GM19372 (cell line): ENCODE measurements around the gene EPHA4.
"Not testable (repeated sequence)": the region's sequence is repeated elsewhere in the genome, so short reads cannot be mapped to it uniquely, and the experiment has no call there.

Experiments used
- ATAC-seq: cut with Tn5 transposase; IDR thresholded peaks from one replicate; pipeline ENCODE4 v1.9.1; 2021; ENCODE audit warnings: mild to moderate bottlenecking, low read depth, moderate library complexity; ENCODE audit not compliant: unreplicated experiment

EPHA4 gene

DNA sequence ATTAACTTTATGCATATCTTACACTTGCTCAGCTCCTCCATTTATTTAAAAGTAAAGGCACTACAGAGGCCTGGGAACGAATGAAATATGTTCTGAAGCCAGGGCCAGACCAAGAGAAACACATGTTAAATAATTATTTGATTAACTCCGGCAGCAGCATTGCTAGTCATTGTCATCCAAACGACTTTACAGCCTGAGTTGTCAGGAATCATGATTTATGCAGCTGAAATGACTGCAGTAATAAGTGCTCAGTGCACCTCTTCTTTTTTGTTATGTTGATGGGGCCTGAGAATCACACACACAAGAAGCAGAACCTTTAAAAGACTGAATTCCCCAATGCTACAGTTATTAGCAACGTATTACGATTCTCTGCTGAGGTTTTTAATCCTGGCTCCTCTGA, 58.9 kb downstream of the EPHA4 start:
- no peak for ATAC-seq

DNA sequence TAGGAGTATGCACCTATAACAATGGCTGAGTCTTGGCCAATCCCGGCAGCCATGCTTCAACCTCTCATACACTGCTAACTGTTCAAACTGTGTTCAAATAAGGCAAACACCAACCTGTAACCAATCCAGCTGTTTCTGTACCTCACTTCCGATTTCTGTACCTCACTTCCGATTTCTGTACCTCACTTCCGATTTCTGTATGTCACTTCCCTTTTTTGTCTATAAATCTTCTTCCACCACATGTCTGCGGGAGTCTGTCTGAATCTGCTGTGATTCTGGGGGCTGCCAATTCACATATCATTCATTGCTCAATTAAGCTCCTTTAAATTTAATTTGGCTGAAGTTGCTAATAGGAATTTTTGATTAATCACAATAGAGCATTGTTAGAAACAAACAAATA, 60.8 kb downstream of the EPHA4 start:
- ATAC-seq, result not testable (repeated sequence)

- ATAC-seq, result no peak
Observed at GRCh38 chr2:221506469-221506868, 65.6 kb downstream of the EPHA4 start.

DNA sequence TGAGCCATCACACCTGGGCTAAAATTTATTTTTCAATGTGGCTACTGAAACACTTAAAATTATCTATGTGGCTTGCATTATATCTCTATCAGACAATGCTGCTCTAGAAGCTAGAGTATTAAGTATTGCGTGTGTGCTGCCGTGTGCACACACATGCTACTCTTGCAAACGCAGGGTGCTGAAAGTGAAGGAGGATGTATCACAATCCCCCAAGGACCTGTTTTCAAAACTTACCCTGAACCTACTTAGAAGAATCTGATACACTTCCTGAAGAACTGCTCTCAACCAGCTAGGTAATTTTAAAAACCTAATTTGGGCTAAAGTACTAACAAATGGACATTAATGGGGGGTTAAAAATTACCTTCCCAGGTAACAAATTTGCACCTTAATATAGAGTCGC, 66.5 kb downstream of the EPHA4 start:
- ATAC-seq, result no peak

- no peak for ATAC-seq
Observed at GRCh38 chr2:221504905-221505304, 67.2 kb downstream of the EPHA4 start.

DNA sequence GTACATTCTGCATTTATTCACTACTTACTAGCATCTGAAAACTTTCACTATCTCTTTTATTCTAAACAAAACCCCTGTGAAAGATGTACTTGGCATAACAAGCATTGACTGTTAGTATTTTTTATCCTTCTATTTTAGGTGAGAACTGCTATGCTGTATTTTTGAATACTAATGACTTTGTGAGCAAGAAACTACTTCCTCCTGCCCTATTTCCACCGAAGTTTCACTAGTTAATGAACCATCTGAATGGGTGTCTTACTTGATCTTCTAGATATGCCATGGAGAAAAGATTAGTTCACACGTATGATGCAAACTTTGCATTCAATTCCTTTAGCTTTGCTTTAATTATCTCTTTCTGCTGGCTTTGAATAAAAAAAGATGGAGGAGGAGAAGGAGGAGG, 68.1 kb downstream of the EPHA4 start:
- ATAC-seq, result no peak

DNA sequence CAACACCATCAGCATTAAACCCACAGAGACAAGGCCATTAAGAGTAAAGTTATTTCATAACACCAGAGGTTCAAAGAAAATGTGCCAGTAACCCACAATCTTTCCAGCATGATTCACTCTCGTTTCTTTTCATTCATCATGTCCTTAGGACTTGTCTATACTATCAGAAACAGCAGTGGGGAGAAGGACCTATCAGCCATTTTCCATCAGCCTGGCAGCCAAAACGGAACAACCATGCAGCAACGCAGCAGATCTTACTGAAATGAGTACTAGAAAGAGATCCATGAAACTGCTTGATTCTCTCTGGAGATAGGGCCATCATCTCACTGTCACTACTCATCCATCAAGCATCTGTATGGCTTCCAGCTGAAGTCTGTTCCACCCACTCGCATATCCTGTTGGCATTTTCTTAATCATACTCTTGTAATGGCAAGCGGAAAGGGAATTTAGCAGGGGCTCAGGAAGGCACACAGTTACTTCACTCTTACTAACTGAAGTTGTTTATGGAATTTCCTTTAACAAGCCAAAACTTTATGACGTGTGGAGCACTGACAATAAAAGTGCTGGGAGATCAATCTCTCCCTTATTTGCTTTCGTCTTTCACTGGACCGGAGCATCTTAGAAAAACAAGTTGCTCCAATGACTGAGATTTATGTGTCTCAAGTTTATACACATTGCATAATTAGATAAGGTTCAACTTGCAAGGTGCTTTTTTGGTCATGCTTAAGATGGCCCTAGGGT, 69.7 kb downstream of the EPHA4 start:
- ATAC-seq, result no peak

- ATAC-seq, result no peak
Observed at GRCh38 chr2:221501883-221502269, 70.2 kb downstream of the EPHA4 start.

DNA sequence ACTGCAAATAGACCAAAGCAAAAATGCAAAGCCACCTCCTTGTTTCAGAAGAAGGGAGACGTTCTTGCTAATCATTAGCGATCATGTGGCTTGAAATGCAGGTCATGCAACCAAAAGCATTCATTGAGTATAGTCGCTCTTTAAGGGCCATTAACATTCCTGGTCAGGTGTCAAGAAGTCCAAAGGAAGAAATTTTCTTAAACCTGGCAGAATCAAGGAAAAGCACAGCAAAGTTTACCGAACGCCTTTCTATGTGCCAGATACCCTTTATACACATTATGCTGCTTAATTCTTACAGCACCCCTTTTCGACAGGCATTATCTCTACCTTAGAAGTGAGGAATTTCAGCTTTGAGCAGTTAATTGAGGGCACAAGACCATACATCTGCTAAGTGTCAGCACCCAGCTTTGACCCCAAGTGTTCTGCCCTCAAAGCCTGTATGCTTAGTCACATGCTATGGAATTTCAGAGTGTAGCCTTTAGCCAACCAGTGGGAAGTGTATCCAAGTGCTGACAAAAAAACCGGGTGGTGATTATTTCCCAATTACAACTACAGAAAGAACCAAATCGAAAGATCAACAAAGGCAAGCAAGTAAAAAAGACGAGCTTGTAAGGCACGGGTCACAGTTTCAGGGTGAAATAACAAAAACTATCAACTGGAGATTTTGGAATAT, 70.8 kb downstream of the EPHA4 start:
- no peak for ATAC-seq

- ATAC-seq, result no peak
Observed at GRCh38 chr2:221500501-221501209, 71.4 kb downstream of the EPHA4 start.

GRCh38 chr2:221495731-221496130, 76.4 kb downstream of the EPHA4 start:
- ATAC-seq, result no peak

DNA sequence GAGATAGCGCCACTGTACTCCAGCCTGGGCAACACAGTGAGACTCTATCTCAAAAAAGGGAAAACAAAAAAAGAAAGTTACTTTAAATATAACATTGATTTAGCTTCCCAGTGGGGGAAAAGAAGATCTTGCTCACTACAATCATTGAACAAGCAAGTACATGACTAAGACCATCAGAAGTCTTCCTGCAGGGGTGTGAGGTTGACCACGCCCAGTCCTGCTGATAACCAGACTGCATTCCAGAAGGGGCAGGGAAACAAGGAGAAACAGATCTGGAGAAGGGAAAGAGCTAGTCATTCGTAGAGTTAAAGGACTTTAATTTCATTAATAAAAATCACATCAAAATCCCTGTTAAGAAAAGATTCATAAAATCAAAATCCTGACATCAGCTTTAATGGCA, 77.5 kb downstream of the EPHA4 start:
- ATAC-seq, result no peak

GRCh38 chr2:221493391-221493790, 78.7 kb downstream of the EPHA4 start:
- ATAC-seq, result no peak

DNA sequence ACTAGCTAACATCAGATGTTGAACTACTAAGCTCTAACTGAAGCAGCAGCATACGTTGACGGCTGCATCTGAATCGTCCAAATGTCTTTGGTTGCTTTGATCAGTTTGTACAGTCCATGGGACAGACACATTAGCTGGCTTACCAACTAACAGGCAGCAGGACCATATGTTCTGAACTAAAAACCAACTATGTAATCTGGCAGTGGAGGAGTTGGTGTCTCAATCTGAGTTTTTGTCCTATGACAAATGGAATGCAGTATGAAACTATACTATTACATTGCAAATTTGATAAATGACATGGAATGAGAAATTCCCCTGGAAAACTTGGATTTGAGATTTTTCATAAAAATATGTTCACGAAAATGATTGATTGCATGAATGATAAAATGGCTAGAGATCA, 79.5 kb downstream of the EPHA4 start:
- ATAC-seq, result no peak

DNA sequence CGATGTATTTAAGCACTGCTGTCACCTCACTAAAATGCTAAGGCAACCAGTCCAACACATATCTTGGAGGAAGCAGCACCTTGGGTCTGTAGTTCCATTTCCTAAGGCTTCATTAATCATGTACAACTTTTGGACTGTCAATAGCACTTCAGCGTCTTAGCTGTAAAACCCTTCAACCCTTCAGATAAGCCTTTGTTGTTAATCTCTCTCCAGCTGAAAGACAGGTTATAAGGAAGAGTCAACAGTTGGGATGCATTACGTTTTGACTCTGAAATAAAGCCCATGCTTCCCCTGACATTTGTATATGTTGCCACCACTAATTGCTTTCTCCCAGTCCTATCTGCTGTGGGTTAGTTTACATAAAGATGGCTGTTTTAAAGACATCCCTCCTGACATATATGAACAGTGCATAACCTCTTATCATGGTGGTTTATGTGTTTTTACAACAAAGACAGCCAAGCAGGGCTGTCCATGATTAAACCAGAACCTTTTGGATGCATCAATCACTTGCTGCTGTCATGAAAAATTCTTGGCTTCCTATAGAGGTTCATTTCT, 81.5 kb downstream of the EPHA4 start:
- ATAC-seq, result no peak

GRCh38 chr2:221488136-221488807, 83.8 kb downstream of the EPHA4 start:
- no peak for ATAC-seq

DNA sequence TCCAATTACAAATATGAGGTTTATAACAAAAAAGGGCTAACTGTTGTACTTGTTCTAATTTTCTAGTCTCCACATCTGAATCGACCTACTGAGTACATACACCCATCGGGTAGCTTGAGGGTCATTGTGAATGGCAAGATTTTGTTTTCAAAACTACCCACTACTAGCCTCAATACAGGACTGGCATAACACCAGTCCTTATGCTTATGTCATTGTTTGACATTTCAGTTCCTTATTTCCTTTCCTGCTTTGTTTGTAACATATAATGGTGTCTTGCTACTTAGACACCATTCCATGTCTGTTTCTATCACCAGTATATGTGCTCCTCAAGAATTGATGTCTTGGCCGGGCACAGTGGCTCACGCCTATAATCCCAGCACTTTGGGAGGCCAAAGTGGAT, 86.0 kb downstream of the EPHA4 start:
- ATAC-seq, result no peak

- ATAC-seq, result no peak
Observed at GRCh38 chr2:221485503-221485870, 86.6 kb downstream of the EPHA4 start.

- ATAC-seq, result no peak
Observed at GRCh38 chr2:221484761-221485502, 87.2 kb downstream of the EPHA4 start.
